ENCODE measurements around the gene PHF14. TPM values are rescaled to one million over a fixed set of nuclear protein-coding genes. Genes with fewer than 3 reads are reported as not detected.

The PHF14 gene
- polyA plus RNA-seq, 3 donors: 10.2 to 23.1 (median 12.6) TPM

- 53 to 68% (median 60%) methylated on average over 4 of the region's 4 CpGs for WGBS, 3 donors
- no peak overlapping the region for H3K27ac ChIP-seq (ENCODE audit: low read depth, low read length)
Measured at GRCh38 chr7:11191574-11192220, 218.0 kb downstream of the PHF14 start.

- WGBS, 3 donors: 62 to 75% (median 66%) methylated on average over 5 of the region's 5 CpGs
- no peak overlapping the region for H3K27ac ChIP-seq (ENCODE audit: low read depth, low read length)
Measured at GRCh38 chr7:11192506-11192905, 218.8 kb downstream of the PHF14 start.

DNA sequence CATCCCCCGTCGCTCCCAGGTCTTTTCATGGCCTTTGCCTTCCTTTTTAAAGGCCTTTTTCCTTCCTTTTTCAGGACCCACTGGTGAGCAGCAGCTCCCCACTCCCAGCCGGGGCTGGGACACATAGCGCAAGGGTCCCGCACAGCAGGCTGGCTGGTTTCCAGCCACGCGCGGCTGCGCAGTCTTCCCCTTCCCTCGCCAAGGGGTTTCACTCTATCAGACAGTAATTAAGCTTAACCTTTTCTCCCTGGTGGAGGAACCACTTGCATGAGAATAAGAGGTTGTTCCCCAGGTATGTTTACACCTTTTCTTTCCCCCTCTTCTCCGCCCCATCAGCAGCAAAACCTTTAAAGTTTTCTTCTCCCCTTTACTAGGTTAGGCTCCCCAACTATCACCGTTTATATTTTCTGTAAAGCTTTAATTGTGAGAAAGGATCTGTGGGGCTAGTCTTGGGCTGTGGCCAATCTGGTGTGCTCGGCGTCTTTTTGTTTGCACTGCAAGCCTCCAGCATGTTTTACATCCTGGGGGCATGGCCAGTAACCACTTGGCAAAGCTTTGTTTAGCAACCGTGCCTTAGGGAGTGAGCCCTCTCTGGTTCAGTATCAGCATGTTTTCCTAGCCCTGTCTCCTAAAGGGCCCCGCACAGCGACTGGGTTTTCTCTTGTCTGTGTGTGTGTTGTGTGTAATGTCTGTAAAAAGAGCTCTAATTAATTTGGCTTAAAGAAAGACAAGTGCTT, 219.6 kb downstream of the PHF14 start:
- 18 to 22% (median 20%) methylated on average over 17 of the region's 17 CpGs for WGBS, 3 donors
- no peak overlapping the region for H3K27ac ChIP-seq (ENCODE audit: low read depth, low read length)

- H3K27ac ChIP-seq (ENCODE audit: low read depth, low read length): no peak overlapping the region
- 69 to 80% (median 74%) methylated on average over 2 of the region's 2 CpGs for WGBS, 3 donors
Measured at GRCh38 chr7:11193888-11194287, 220.2 kb downstream of the PHF14 start.

GRCh38 chr7:11194492-11194891, 220.8 kb downstream of the PHF14 start:
- no peak overlapping the region for H3K27ac ChIP-seq (ENCODE audit: low read depth, low read length)

GRCh38 chr7:11195502-11195901, 221.8 kb downstream of the PHF14 start:
- WGBS, 3 donors: 54 to 67% (median 65%) methylated on average over 3 of the region's 3 CpGs
- no peak overlapping the region for H3K27ac ChIP-seq (ENCODE audit: low read depth, low read length)

More at GRCh38 chr7:11194492-11194891, 220.8 kb downstream of the PHF14 start:
- WGBS, 3 donors: 74 to 88% (median 81%) methylated on average over 3 of the region's 3 CpGs

- H3K27ac ChIP-seq (ENCODE audit: low read depth, low read length): no peak overlapping the region
- WGBS, 3 donors: 62 to 83% (median 64%) methylated on average over 3 of the region's 3 CpGs
Measured at GRCh38 chr7:11196143-11196542, 222.5 kb downstream of the PHF14 start.

GRCh38 chr7:11203224-11203623, 229.6 kb downstream of the PHF14 start:
- H3K27ac ChIP-seq (ENCODE audit: low read depth, low read length): no peak overlapping the region
- WGBS, 3 donors: 80 to 85% (median 81%) methylated on average over 1 of the region's 1 CpG

- 80 to 89% (median 80%) methylated on average over 3 of the region's 3 CpGs for WGBS, 3 donors
- no peak overlapping the region for H3K27ac ChIP-seq (ENCODE audit: low read depth, low read length)
Measured at GRCh38 chr7:11203683-11204082, 230.0 kb downstream of the PHF14 start.

DNA sequence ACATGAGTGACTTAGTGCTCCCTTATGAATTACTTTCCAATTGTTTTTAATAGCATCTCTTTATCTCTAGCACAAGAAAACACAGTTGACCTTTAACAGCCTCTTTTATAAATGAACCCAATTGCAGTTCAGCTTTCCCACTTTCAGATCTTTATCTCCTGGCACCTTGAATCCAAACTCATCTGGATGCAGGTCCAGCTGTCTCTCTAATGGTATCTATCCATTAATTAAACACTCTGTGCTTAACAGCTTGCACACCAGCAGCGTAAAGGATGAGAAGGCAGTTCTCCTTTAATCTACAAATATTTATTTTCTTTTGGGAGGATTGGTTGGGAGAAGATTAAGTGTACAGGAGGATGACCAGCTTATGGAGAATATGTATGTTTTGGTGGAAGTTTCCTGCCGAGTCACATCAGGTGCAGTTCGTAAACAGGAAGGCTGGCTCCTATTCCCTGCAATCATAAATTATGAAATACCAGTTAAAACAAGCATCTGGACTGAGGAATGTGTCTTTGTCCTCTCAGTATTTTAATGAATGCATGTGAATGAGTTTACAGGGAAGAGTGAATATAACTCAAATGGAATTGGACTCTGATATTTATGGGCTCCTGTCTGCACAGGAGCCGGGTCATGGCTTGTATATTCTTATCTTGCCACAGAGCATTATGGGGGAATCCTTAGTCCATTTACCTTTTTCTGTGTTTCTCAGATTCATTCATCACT, 232.7 kb downstream of the PHF14 start:
- WGBS, 3 donors: 58 to 67% (median 60%) methylated on average over 4 of the region's 4 CpGs

DNA sequence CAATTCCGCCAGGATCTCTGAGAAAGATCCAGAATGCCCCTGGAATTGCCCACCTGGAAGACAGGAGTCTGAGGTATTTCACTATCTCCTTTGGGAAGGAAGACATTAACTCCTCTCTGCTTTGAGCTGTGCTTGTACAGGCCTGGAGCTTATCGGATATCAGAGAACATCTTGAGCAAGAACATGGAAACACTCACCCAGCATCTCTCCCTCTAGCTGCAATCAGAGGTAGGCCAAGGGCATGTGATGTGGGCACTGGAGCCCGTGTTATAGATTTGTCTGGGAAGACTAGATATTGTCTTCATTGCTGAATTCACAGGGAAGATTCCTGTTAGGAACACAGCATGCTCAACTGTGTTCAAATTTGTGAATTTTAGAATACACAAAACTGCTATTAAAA, 233.9 kb downstream of the PHF14 start:
- no peak overlapping the region for H3K27ac ChIP-seq (ENCODE audit: low read depth, low read length)
- WGBS, 3 donors: 88 to 93% (median 89%) methylated on average over 3 of the region's 3 CpGs

More for the DNA sequence above, 232.7 kb downstream of the PHF14 start:
- H3K27ac ChIP-seq (ENCODE audit: low read depth, low read length): no peak overlapping the region

- no peak overlapping the region for H3K27ac ChIP-seq (ENCODE audit: low read depth, low read length)
- WGBS, 3 donors: 54 to 75% (median 70%) methylated on average over 5 of the region's 5 CpGs
Measured at GRCh38 chr7:11208883-11209465, 235.3 kb downstream of the PHF14 start.

GRCh38 chr7:11210374-11210773, 236.7 kb downstream of the PHF14 start:
- H3K27ac ChIP-seq (ENCODE audit: low read depth, low read length): no peak overlapping the region
- 90 to 91% (median 91%) methylated on average over 2 of the region's 2 CpGs for WGBS, 3 donors

DNA sequence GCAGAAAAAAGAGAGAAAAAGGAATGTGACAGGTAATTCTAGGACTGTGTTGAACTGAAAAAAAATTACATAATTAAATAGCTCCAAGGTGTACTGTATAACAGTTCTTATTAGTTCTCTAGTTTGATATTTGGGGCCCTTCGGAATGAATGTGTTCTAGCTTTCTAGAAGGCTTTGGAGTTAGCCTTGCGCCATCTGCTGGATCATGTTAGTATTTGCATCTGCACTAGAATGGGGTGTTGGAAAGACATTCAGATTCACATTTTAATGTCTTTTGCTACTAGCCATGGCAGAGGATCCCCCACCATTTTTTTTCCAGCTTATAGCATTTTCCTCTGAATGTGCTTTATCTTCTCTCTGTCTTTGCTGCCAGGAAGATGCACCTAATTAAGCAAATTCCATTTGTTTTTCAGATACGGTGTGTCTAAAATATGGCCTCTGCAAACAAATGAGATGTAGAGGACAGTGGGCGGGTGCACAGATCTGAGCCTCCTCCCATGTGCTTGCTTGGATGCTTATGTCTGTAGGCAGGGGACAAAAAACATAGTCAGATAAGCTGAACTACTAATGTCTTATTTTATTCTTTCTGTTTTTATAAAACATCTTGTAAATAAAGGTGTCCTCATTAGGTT, 238.5 kb downstream of the PHF14 start:
- no peak overlapping the region for H3K27ac ChIP-seq (ENCODE audit: low read depth, low read length)
- 35 to 38% (median 37%) methylated on average over 4 of the region's 4 CpGs for WGBS, 3 donors

- WGBS, 3 donors: 38 to 54% (median 45%) methylated on average over 1 of the region's 1 CpG
- H3K27ac ChIP-seq (ENCODE audit: low read depth, low read length): no peak overlapping the region
Measured at GRCh38 chr7:11212816-11213215, 239.1 kb downstream of the PHF14 start.

GRCh38 chr7:11213266-11213665, 239.6 kb downstream of the PHF14 start:
- WGBS, 3 donors: 31 to 36% (median 33%) methylated on average over 1 of the region's 1 CpG
- H3K27ac ChIP-seq (ENCODE audit: low read depth, low read length): no peak overlapping the region

DNA sequence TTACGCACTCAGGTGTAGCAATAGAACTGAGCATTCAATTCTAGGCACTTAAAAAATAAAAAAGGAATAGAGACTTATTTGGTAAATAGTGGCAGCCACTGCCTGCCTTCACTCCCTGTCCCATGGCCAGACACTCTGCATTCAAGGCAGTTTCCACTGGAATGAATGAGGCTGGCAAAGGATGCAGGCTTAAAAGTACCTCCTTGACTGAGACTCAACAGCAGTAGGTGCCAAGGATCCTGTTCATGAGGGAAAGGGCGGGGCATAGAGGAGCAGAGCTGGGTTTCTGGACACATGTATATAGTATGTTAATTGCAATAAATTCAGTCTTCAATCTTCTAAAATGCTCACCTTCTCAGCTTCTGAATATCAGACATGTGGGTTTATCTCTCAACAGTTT, 242.6 kb downstream of the PHF14 start:
- H3K27ac ChIP-seq (ENCODE audit: low read depth, low read length): no peak overlapping the region
- 93 to 96% (median 94%) methylated on average over 2 of the region's 2 CpGs for WGBS, 3 donors

- 64 to 84% (median 69%) methylated on average over 6 of the region's 6 CpGs for WGBS, 3 donors
- no peak overlapping the region for H3K27ac ChIP-seq (ENCODE audit: low read depth, low read length)
Measured at GRCh38 chr7:11217848-11218565, 244.3 kb downstream of the PHF14 start.

All from adipose tissue (tissue), 3 donors.